GM15510 (cell line): ENCODE results near the gene BPGM.

Source experiments
- POLR2A ChIP-seq: IDR thresholded peaks from 3 replicates; pipeline ENCODE4 v1.6.1; 2011; ENCODE audit warnings: borderline replicate concordance; ENCODE audit not compliant: insufficient read length; ENCODE audit errors: extremely low read depth

BPGM gene

DNA sequence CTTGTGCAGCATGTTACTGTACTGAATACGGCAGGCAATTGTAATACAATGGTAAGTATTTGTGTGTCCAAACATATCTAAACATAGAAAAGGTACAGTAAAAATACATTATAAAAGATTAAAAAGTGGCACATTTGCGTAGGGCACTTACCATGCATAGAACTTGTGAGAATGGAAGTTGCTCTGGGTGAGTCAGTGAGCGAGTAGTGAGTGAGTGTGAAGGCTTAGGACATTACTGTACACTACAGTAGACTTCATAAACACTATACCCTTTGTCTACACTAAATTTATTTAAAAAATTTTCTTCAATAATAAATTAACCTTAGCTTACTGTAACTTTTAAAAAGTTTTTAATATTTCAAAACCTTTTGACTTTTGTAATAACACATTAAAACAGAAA, 37.5 kb downstream of the BPGM start:
- no peak for TF ChIP-seq POLR2A

GRCh38 chr7:134685250-134685649, 38.6 kb downstream of the BPGM start:
- TF ChIP-seq POLR2A, result no peak

DNA sequence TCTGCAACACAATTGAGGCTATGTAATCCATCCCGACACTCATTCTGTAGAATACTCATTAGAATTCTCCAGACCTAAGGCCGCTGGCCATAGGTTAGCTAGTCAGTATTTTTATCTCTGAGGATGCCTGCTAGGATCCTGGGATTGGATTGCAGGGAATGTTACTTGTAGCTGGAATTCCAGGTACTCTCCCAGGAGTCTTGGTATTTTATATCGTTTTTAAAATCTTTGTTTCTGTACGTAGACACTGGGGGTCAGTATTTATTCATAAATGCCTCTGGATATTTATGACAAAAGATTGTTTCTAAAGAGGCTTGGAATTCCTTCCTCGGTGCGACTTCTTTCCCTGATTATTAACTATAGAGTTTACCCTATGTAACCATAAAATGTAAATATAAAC, 40.1 kb downstream of the BPGM start:
- TF ChIP-seq POLR2A, result no peak

DNA sequence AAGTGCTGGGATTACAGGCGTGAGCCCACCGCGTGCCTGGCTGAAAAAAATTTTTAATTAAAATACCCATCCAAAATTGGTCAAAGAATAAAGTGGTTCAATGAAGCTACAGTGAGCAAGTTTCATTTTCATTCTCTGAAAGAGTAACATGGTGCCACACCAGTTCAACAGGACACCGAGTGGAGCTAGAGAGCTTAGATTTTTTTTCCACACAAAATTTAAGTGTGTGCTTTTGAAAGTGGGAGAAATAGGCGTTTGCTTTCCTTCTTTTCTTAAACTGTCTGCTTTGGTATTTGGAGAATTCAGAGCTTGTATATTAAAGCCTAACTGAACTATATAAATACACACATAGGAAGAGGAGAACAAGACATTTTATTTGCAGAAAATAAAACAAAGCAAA, 43.4 kb downstream of the BPGM start:
- TF ChIP-seq POLR2A, result no peak

DNA sequence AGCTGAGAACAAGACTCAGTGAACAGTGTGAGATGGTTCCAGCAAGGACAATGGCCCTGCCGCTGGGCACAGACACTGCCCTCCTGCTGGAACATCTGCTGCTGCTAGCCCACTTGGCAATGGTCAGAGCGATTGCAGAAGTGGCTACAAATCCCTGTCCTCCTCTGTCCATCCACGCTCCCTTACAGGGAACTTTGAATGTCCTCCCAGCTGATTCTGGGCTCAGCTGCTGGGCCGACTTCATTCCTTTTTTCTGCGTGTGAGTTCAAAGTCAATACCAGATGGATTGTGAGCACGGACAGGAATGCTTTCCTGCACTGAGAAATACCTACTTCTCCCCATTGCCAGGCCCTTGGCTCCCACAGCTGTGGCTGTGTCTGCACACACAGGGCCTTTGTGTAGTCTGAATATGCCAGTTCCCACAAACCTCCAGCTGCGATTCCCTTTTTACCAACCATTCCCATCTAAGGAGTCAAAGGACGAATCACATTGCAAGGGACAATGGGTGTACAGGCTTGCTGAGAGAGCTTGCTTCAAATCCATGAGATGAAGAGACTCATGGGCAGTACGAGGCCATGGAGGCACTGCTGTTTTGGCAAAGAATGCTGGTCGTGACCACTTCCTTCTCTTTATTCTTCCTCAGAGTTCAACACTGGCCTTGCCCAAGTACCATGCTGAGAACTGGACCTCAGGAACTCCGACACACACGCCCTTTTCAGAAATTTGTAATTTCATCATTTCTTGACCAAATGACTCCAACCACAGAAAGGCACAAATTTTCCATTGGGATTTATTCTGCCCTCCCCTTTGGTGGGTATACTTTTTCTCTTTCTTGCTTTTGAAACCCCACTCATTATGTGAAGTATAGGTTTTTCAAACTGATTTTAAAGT, 44.2 kb downstream of the BPGM start:
- TF ChIP-seq POLR2A, result no peak

DNA sequence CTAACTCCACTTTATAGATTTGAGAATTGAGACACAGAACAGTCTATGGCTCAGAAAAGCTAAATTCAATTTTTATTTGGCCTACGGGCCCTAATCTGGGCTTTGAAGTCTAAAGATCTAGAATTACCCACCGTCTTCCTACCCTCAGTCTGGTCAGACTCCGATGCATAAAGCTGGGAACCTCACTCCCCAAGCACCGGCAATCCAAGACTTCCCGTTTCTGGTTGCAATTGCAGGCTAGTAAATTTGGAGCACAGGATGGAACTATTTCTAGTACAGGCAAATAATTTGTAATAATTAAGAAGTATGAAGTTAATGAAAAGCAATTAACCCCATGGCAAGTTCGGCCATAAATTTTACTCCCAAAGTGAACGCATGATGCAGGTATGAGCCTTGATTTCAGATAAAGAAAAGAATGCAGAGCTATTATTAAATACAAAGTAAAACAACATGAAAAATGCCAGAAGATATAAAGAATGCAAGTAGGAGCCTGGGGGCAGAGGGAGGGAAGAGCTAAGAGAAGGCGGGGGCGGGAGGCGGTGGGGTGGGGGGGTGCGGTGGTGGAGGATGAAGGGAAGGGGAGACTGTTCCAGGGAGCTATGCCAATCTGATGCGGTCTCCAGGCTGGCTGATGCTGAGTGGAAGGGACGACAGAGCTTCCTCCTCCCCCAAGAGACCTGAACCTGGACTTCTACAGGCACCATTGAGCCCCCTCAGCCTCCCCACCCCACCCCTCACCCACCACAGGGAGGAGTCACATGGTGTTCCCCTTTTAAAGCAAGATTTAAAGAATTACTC, 45.1 kb downstream of the BPGM start:
- TF ChIP-seq POLR2A, result no peak

DNA sequence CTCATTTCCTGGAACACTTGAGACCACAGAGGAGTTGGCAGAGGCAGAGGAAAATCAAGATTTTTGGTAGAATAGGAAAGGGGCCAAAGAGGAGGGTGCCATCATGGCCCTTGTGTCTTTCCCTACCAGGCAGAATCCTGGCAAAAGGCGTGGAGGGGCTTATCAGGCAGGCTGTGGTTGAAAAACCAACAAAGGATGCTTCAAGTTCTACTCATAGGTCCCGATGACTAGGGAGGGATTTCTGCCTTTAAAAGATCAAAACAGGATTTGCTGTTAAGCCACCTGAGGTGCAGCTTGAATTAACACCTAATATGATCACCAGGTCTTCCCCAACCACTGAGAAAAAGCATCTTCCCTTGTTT, 45.7 kb downstream of the BPGM start:
- TF ChIP-seq POLR2A, result no peak

DNA sequence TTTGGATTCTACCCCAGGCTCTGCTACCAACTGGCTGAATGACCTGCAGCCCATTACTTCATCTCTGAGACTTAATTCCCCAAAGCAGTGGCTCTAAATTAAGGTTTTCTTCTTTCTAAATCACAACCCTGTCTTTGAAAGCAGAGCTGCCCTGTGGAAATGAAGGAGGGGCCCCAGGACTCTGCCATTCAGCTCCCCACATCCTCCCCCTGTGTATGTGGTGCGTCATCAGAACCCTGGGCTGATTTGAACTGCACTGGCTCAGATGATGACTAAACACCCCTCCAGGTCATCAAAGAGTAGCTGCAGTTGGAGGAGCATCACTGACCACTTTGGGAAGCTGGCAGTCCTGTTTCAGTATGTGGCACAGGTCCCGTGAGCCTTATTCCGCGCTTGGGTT, 46.6 kb downstream of the BPGM start:
- TF ChIP-seq POLR2A, result no peak

GRCh38 chr7:134694299-134694698, 47.6 kb downstream of the BPGM start:
- no peak for TF ChIP-seq POLR2A

- TF ChIP-seq POLR2A, result no peak
Measured at GRCh38 chr7:134694767-134695166, 48.1 kb downstream of the BPGM start.

- no peak for TF ChIP-seq POLR2A
Measured at GRCh38 chr7:134695321-134695860, 48.7 kb downstream of the BPGM start.

DNA sequence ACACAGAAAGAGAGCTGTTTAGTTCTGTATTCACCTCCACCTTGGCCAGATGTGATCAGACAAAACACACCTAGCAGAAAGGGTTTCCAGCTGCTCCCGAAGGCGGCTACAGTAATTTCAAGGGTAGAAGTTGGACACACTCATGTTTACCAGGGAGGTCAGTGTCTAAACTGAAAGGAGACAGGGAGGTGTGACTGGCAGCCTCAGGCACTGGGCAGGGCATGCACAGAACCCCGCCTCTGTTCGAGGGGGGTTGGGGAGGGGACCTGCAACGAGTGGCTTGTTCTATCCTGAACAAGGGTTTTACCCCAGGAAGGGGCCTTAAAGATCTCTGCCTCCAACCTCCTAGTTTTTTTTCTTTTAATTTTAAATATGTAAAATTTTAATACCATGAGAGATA, 49.6 kb downstream of the BPGM start:
- no peak for TF ChIP-seq POLR2A

DNA sequence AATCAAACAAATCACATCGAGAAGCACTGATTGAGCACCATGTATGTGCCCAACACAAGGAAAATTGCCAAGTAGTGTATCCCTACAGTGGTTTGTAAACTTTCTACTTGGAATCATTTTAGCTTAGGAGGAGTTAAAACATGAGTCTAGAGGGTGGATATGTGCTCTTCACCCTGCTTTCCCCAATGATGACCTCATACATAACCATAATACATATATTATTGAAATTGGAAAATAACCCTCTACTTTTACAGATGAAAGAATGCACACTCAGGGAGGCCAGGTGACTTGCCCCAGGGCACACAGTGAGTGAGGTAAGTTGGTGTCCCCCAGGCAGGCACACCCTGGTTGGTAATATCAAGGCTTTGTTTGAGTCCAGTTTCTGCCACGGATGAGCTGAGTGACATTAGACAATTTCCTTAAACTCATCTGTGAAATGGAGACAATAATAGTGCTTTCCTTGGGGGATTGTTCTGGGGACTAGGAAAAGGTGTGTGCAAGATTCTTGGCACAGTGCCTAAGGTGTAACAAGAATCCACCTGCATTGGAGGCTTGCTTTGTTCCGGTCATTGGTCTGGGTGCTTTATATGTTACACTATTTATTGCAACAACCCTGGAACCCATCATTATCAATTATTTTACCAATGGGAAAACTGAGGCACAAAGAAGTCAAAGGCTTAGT, 50.7 kb downstream of the BPGM start:
- no peak for TF ChIP-seq POLR2A

- TF ChIP-seq POLR2A, result no peak
Measured at GRCh38 chr7:134698481-134698880, 51.8 kb downstream of the BPGM start.
